A673 (cell line): ENCODE results near the gene KCNK18. TPM values are rescaled to one million over a fixed set of nuclear protein-coding genes. Genes with fewer than 3 reads are reported as not detected.

Experiments used
- BruUV-seq: library from RNA; stranded (reverse); fragments of 400-500 nt; replicated peaks from 2 replicates; lab custom pipeline; 2021; lab: Mats Ljungman, UMichigan
- CTCF ChIA-PET: fragments of 300-600 bp; sonication (Branson Sonifier 250); formaldehyde crosslinking; loops from one replicate; lab custom pipeline; 2022; ENCODE audit warnings: antibody characterized with exemption; lab: Charles Lee
- POLR2A ChIA-PET: fragments of 300-600 bp; sonication (Branson Sonifier 250); formaldehyde crosslinking; loops from one replicate; lab custom pipeline; 2022; ENCODE audit warnings: antibody characterized with exemption; ENCODE audit not compliant: low non-redundant PET; lab: Charles Lee
- DNase-seq: peaks from one replicate; pipeline ENCODE4 v3.0.0-alpha.2; 2015; ENCODE audit warnings: low spot score
- H3K27ac ChIP-seq: fragments of 200-600 bp; sonication (generic); 2 replicates; pipeline ENCODE4 v1.5.1; 2016; ENCODE audit warnings: mixed run types, low read depth, mild to moderate bottlenecking, mixed read lengths, antibody characterized with exemption, low read length; ENCODE audit not compliant: poor library complexity, severe bottlenecking
- H3K27me3 ChIP-seq: fragments of 200-600 bp; sonication (generic); replicated peaks from 2 replicates; pipeline ENCODE4 v1.6.1; 2017; ENCODE audit warnings: mixed run types, low read depth, mild to moderate bottlenecking, mixed read lengths, antibody characterized with exemption, low read length; ENCODE audit not compliant: insufficient read depth, poor library complexity
- H3K36me3 ChIP-seq: fragments of 200-600 bp; sonication (generic); 2 replicates; pipeline ENCODE4 v1.6.1; 2016; ENCODE audit warnings: mixed run types, mild to moderate bottlenecking, mixed read lengths, antibody characterized with exemption, low read length; ENCODE audit not compliant: insufficient read depth, poor library complexity, severe bottlenecking
- H3K4me1 ChIP-seq: fragments of 200-600 bp; sonication (generic); 2 replicates; pipeline ENCODE4 v1.6.1; 2017; ENCODE audit warnings: mixed run types, mild to moderate bottlenecking, mixed read lengths, antibody characterized with exemption, low read length; ENCODE audit not compliant: insufficient read depth, poor library complexity, severe bottlenecking
- H3K4me3 ChIP-seq: fragments of 200-600 bp; sonication (generic); 2 replicates; pipeline ENCODE4 v1.5.1; 2016; ENCODE audit warnings: low read depth, mixed run types, mild to moderate bottlenecking, mixed read lengths, low read length; ENCODE audit not compliant: poor library complexity, severe bottlenecking
- H3K9me3 ChIP-seq: fragments of 200-600 bp; sonication (generic); 2 replicates; pipeline ENCODE4 v1.6.1; 2016; ENCODE audit warnings: mixed run types, low read depth, mild to moderate bottlenecking, mixed read lengths, antibody characterized with exemption, low read length; ENCODE audit not compliant: poor library complexity, severe bottlenecking
- EZH2 ChIP-seq: fragments of 200-600 bp; sonication (generic); IDR thresholded peaks from 2 replicates; pipeline ENCODE4 v1.6.1; 2017; ENCODE audit warnings: borderline replicate concordance, low read depth, mild to moderate bottlenecking, mixed read lengths, antibody characterized with exemption, low read length; ENCODE audit not compliant: poor library complexity, severe bottlenecking
- intact Hi-C: fragments of 100-400 bp; cut with micrococcal nuclease; formaldehyde crosslinking; loops from one replicate; pipeline ENCODE4 v1.10.0; 2022; ENCODE audit not compliant: unreplicated experiment
- total RNA-seq: library from RNA; stranded (reverse); gene quantifications from 2 replicates; pipeline ENCODE4 v1.2.3, GENCODE V29; 2021
- TF ChIP-seq, protein P1 (sequence below): fragments of 300-800, 200-600 bp; sonication (generic); conservative IDR thresholded peaks from 2 replicates; pipeline ENCODE4 v1.5.1; 2017; ENCODE audit warnings: low read depth, mild to moderate bottlenecking, antibody characterized with exemption, low read length, moderate library complexity, mixed read lengths

The KCNK18 gene
- total RNA-seq, 1 experiment from 2014 or later: 0.43 TPM

GRCh38 chr10:117254774-117255735 lies 57.8 kb downstream of the KCNK18 start:
- ChIA-PET POLR2A (no interaction called here), CTCF (no interaction called here)
- H3K9me3 ChIP-seq: no peaks in the 10 kb centered on the region
- peaks cover under 1% of the 10 kb centered on the region for H3K27me3 ChIP-seq
- TF ChIP-seq EZH2: no peak
- TF ChIP-seq, protein P1, sequence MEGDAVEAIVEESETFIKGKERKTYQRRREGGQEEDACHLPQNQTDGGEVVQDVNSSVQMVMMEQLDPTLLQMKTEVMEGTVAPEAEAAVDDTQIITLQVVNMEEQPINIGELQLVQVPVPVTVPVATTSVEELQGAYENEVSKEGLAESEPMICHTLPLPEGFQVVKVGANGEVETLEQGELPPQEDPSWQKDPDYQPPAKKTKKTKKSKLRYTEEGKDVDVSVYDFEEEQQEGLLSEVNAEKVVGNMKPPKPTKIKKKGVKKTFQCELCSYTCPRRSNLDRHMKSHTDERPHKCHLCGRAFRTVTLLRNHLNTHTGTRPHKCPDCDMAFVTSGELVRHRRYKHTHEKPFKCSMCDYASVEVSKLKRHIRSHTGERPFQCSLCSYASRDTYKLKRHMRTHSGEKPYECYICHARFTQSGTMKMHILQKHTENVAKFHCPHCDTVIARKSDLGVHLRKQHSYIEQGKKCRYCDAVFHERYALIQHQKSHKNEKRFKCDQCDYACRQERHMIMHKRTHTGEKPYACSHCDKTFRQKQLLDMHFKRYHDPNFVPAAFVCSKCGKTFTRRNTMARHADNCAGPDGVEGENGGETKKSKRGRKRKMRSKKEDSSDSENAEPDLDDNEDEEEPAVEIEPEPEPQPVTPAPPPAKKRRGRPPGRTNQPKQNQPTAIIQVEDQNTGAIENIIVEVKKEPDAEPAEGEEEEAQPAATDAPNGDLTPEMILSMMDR: no peak
- DNase-seq: no peak
- no TSS peak for BruUV-seq
- H3K27ac ChIP-seq: no peak overlapping the region
- H3K4me1 ChIP-seq: no peaks in the 10 kb centered on the region
- no peak overlapping the region for H3K4me3 ChIP-seq
- no peaks in the 10 kb centered on the region for H3K36me3 ChIP-seq
- intact Hi-C loops: no loop called here

DNA sequence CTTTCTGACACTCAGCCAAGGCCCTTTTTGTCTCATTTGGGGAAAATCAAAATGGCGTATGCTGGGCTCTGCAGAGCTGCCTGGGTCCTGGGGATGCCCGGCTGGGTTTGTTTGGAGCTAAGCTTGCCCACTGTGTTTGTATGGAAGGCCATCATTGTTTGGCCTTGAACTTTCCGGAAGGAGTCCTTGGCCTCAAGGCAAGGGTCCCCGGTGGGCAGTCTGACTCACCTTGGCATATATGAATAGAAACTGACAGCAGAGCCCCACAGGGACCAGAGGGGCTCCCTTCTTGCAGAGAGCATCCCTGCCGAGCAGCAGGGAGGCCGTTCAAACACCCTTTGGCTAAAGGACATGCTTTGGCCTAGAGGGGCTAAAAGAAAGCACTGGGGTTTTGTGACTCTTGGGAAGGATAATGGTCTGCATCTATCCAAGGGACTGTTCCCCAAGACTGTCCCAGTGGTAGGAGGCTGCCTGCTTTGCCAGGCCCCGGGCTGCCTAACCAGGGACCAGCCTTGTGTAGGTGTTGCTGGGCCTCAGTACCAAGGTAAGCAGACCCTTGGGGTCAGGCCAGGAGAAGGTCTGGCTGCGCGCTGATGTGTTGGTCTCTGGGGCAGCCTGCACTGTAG lies 58.7 kb downstream of the KCNK18 start:
- DNase-seq: no peak
- CTCF ChIA-PET: no interaction called here
- intact Hi-C loops: no loop called here
- Histone ChIP-seq H3K9me3 (no peaks in the 10 kb centered on the region), H3K4me3 (no peak overlapping the region), H3K27me3 (no peaks in the 10 kb centered on the region), H3K36me3 (no peaks in the 10 kb centered on the region), H3K4me1 (no peaks in the 10 kb centered on the region), H3K27ac (no peak overlapping the region)
- POLR2A ChIA-PET: no interaction called here
- no TSS peak for BruUV-seq
- TF ChIP-seq EZH2: no peak
- TF ChIP-seq, protein P1: no peak

DNA sequence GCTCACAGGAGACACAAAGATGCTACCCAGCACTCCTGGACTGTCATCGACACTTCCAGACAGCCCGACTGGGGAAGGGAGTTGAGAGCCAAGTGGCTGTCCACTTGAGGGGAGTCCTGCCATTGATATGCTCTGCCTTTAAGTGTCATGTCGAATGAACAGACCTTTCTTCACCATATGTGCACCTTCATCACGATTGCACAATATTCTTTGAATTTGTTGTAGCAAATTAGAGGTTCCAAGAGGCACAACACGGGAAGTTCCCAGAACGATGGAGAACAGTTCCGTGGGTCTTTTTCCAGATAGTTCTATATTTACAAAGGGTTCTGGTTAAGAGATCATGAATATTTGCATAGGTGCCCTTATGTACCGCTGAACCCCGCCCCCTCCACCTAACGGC lies 59.6 kb downstream of the KCNK18 start:
- Histone ChIP-seq H3K27ac (no peak overlapping the region), H3K36me3 (no peaks in the 10 kb centered on the region), H3K27me3 (no peaks in the 10 kb centered on the region), H3K4me1 (no peaks in the 10 kb centered on the region), H3K4me3 (no peak overlapping the region), H3K9me3 (no peaks in the 10 kb centered on the region)
- no peak for DNase-seq
- no TSS peak for BruUV-seq
- ChIA-PET POLR2A (no interaction called here), CTCF (no interaction called here)
- intact Hi-C loops: no loop called here
- TF ChIP-seq, protein P1: no peak
- no peak for TF ChIP-seq EZH2
